ENCODE data around the gene CHTF8.
"Not testable (repeated sequence)": the region's sequence is repeated elsewhere in the genome, so short reads cannot be mapped to it uniquely, and the experiment has no call there.

Gene CHTF8

GRCh38 chr16:69132424-69133252, at the start of gene CHTF8, which contains the start of gene UTP4:
CHTF8 (minus strand) TSS chr16:69132588; CDS start chr16:69121458, 11,130 bp downstream.
UTP4 (plus strand) TSS chr16:69132649; CDS start chr16:69133460, 811 bp downstream.
- DNase-seq, result peak; percentile 51 to 77

GRCh38 chr16:69180011-69180338, 47.6 kb upstream of the CHTF8 start:
- no peak for DNase-seq

GRCh38 chr16:69179328-69180010, 47.1 kb upstream of the CHTF8 start:
- peak in 1 of 2 experiments; percentile 32 for DNase-seq

- DNase-seq, result no peak
Observed at GRCh38 chr16:69176033-69176800, 43.8 kb upstream of the CHTF8 start.

GRCh38 chr16:69171325-69172084, 39.1 kb upstream of the CHTF8 start:
- no peak for DNase-seq

GRCh38 chr16:69169607-69170352, 37.4 kb upstream of the CHTF8 start:
- no peak for DNase-seq

- DNase-seq, result no peak
Observed at GRCh38 chr16:69169051-69169450, 36.7 kb upstream of the CHTF8 start.

- no peak for DNase-seq
Observed at GRCh38 chr16:69166946-69167930, 34.9 kb upstream of the CHTF8 start.

- DNase-seq, result no peak
Observed at GRCh38 chr16:69166221-69166833, 33.9 kb upstream of the CHTF8 start.

- no peak for DNase-seq
Observed at GRCh38 chr16:69165584-69165983, 33.2 kb upstream of the CHTF8 start.

GRCh38 chr16:69160192-69160591, 27.8 kb upstream of the CHTF8 start:
- no peak for DNase-seq

- DNase-seq, result no peak
Observed at GRCh38 chr16:69157196-69157595, 24.8 kb upstream of the CHTF8 start.

- peak; percentile 48 to 81 for DNase-seq
Observed at GRCh38 chr16:69150146-69150865, 17.9 kb upstream of the CHTF8 start.

- not testable (repeated sequence) for DNase-seq
Observed at GRCh38 chr16:69149621-69150020, 17.2 kb upstream of the CHTF8 start.

- peak in 1 of 2 experiments; percentile 32 for DNase-seq
Observed at GRCh38 chr16:69145658-69146057, 13.3 kb upstream of the CHTF8 start.

GRCh38 chr16:69143116-69143515, 10.7 kb upstream of the CHTF8 start:
- peak in 1 of 2 experiments; percentile 18 for DNase-seq

GRCh38 chr16:69141936-69142335, 9.5 kb upstream of the CHTF8 start:
- no peak for DNase-seq

- DNase-seq, result no peak
Observed at GRCh38 chr16:69141014-69141413, 8.6 kb upstream of the CHTF8 start.

- not testable (repeated sequence) for DNase-seq
Observed at GRCh38 chr16:69139464-69139863, 7.1 kb upstream of the CHTF8 start.

Measured in NCI-H524 (cell line).